ENCODE results near the gene COPS9.

DNA sequence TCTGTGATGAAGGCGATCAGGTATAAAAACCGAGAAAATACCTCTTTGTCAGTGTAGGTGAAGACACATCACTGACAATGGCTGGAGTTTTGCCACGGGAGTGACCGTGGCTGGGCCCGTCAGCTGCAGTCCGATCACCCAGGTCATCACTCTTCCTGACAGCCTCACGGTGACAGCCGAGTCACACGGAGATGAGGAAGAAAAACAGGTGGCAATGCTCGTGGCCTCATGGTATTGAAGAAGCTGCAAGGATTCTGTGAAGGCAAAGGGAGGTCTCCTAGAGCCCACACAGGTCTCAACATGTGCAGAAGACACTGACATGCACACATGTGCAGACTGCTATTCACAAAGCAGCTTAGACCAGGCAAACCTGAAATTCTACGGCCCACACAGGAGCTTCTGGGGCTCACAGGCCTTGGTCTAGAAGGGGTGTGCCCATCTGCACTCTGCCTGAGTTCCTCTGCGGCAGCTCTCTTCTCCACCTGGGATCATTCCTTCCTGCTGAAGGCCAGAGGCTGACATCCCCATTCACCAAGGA, 7.4 kb downstream of the COPS9 start:
- TF ChIP-seq POLR2AphosphoS5 (IDR thresholded peaks at IDR 0.05; ENCODE audit: low read depth, low read length) (no peak), POLR2A (IDR thresholded peaks at IDR 0.05; ENCODE audit: low read depth, low read length) (no peak), POU2F2 (IDR thresholded peaks at IDR 0.05; ENCODE audit: low read depth, low read length) (no peak), SPI1 (IDR thresholded peaks at IDR 0.05; ENCODE audit: low read depth, low read length) (no peak), TAF1 (IDR thresholded peaks at IDR 0.05; ENCODE audit: low read depth, low read length) (no peak), PAX5 (IDR thresholded peaks at IDR 0.05; ENCODE audit: insufficient read depth, low read length, severe bottlenecking) (no peak)
